H9 (cell line): Measurements from ENCODE around the gene CCDC174. TPM values are rescaled to one million over a fixed set of nuclear protein-coding genes. Genes with fewer than 3 reads are reported as not detected.

Source experiments
- DNase-seq: peaks from one replicate; pipeline ENCODE4 v3.0.0-alpha.2; 2017
- H2AFZ ChIP-seq: one replicate; pipeline ENCODE4 v1.6.1; 2013; ENCODE audit warnings: mild to moderate bottlenecking, low read length, control low read depth, moderate library complexity
- H2AK5ac ChIP-seq: 2 replicates; pipeline ENCODE4 v1.6.1; 2013; ENCODE audit warnings: low read length, control low read depth, mixed read lengths; ENCODE audit not compliant: insufficient read length
- H2BK120ac ChIP-seq: one replicate; pipeline ENCODE4 v1.6.1; 2013; ENCODE audit warnings: low read depth, mild to moderate bottlenecking, low read length, control low read depth, inconsistent platforms; ENCODE audit not compliant: poor library complexity, severe bottlenecking
- H2BK12ac ChIP-seq: 2 replicates; pipeline ENCODE4 v1.6.1; 2013; ENCODE audit warnings: low read length, control low read depth, mixed read lengths, low read depth; ENCODE audit not compliant: insufficient read length
- H2BK15ac ChIP-seq: 2 replicates; pipeline ENCODE4 v1.6.1; 2013; ENCODE audit warnings: low read depth, low read length, control low read depth
- H2BK20ac ChIP-seq: one replicate; pipeline ENCODE4 v1.6.1; 2013; ENCODE audit warnings: low read depth, mild to moderate bottlenecking, low read length, control low read depth, inconsistent platforms; ENCODE audit not compliant: poor library complexity, severe bottlenecking
- H2BK5ac ChIP-seq: 2 replicates; pipeline ENCODE4 v1.6.1; 2013; ENCODE audit warnings: low read length, control low read depth, mixed read lengths; ENCODE audit not compliant: insufficient read length
- H3K14ac ChIP-seq: 2 replicates; pipeline ENCODE4 v1.6.1; 2013; ENCODE audit warnings: low read length, control low read depth; ENCODE audit not compliant: insufficient read depth
- H3K18ac ChIP-seq: 2 replicates; pipeline ENCODE4 v1.6.1; 2013; ENCODE audit warnings: low read depth, mild to moderate bottlenecking, mixed read lengths, low read length, control low read depth; ENCODE audit not compliant: insufficient read length
- H3K23ac ChIP-seq: 2 replicates; pipeline ENCODE4 v1.6.1; 2013; ENCODE audit warnings: low read length, control low read depth, mixed read lengths, low read depth; ENCODE audit not compliant: insufficient read length
- H3K23me2 ChIP-seq: 2 replicates; pipeline ENCODE4 v1.6.1; 2013; ENCODE audit warnings: low read depth, mild to moderate bottlenecking, mixed read lengths, low read length, control low read depth; ENCODE audit not compliant: insufficient read length, poor library complexity, severe bottlenecking
- H3K27ac ChIP-seq: 2 replicates; pipeline ENCODE4 v1.5.1; 2013; ENCODE audit warnings: low read length, control low read depth, mixed read lengths, low read depth; ENCODE audit not compliant: insufficient read length
- H3K27me3 ChIP-seq: 2 replicates; pipeline ENCODE4 v1.6.1; 2013; ENCODE audit warnings: low read length, control low read depth, inconsistent platforms; ENCODE audit not compliant: insufficient read depth
- H3K4ac ChIP-seq: 2 replicates; pipeline ENCODE4 v1.6.1; 2013; ENCODE audit warnings: low read depth, mild to moderate bottlenecking, control low read depth, inconsistent platforms, low read length, moderate library complexity
- H3K4me1 ChIP-seq: 2 replicates; pipeline ENCODE4 v1.6.1; 2013; ENCODE audit warnings: low read length, control low read depth, inconsistent platforms; ENCODE audit not compliant: insufficient read depth
- H3K4me2 ChIP-seq: 2 replicates; pipeline ENCODE4 v1.6.1; 2013; ENCODE audit warnings: low read length, control low read depth, mixed read lengths; ENCODE audit not compliant: insufficient read length, insufficient read depth
- H3K56ac ChIP-seq: 2 replicates; pipeline ENCODE4 v1.6.1; 2013; ENCODE audit warnings: low read depth, mild to moderate bottlenecking, mixed read lengths, low read length, control low read depth; ENCODE audit not compliant: insufficient read length
- H3K79me1 ChIP-seq: 2 replicates; pipeline ENCODE4 v1.6.1; 2013; ENCODE audit warnings: low read depth, mild to moderate bottlenecking, moderate library complexity, low read length, control low read depth, inconsistent platforms; ENCODE audit not compliant: insufficient read depth, poor library complexity, severe bottlenecking
- H3K79me2 ChIP-seq: 2 replicates; pipeline ENCODE4 v1.6.1; 2013; ENCODE audit warnings: low read length, control low read depth, inconsistent platforms; ENCODE audit not compliant: insufficient read depth
- H3K9ac ChIP-seq: 2 replicates; pipeline ENCODE4 v1.6.1; 2013; ENCODE audit warnings: low read length, control low read depth, mixed read lengths; ENCODE audit not compliant: insufficient read length; ENCODE audit errors: extremely low read depth
- H3K9me3 ChIP-seq: one replicate; pipeline ENCODE4 v1.6.1; 2013; ENCODE audit warnings: low read depth, low read length, inconsistent platforms; ENCODE audit not compliant: control insufficient read depth
- H3T11ph ChIP-seq: one replicate; pipeline ENCODE4 v1.6.1; 2013; ENCODE audit warnings: mild to moderate bottlenecking, low read length, control low read depth, inconsistent platforms
- H4K20me1 ChIP-seq: one replicate; pipeline ENCODE4 v1.6.1; 2013; ENCODE audit not compliant: control insufficient read depth, insufficient read length, insufficient read depth
- H4K5ac ChIP-seq: 2 replicates; pipeline ENCODE4 v1.6.1; 2013; ENCODE audit warnings: low read depth, mild to moderate bottlenecking, mixed read lengths, low read length, control low read depth; ENCODE audit not compliant: insufficient read length
- H4K8ac ChIP-seq: replicated peaks from 2 replicates; pipeline ENCODE4 v1.6.1; 2013; ENCODE audit warnings: low read length, control low read depth, mixed read lengths, low read depth; ENCODE audit not compliant: insufficient read length
- H4K91ac ChIP-seq: 2 replicates; pipeline ENCODE4 v1.6.1; 2013; ENCODE audit warnings: low read depth, mild to moderate bottlenecking, moderate library complexity, mixed read lengths, low read length, control low read depth; ENCODE audit not compliant: insufficient read length
- H3K27ac Mint-ChIP-seq, 3 experiments: 2 replicates in 2 of 3; 3 replicates in 1 of 3; pipeline ENCODE4 v1.8.0; 2020 to 2021; ENCODE audit warnings: mixed read lengths in 3 of 3, mild to moderate bottlenecking in 1 of 3, moderate library complexity in 1 of 3
- H3K27me3 Mint-ChIP-seq: 2 replicates; pipeline ENCODE4 v1.8.0; 2021; ENCODE audit warnings: low read depth, mild to moderate bottlenecking, moderate library complexity, mixed read lengths
- H3K36me3 Mint-ChIP-seq, 3 experiments: 2 replicates in 2 of 3; 3 replicates in 1 of 3; pipeline ENCODE4 v1.8.0; 2020 to 2021; ENCODE audit warnings: low read depth in 3 of 3, mixed read lengths in 3 of 3; ENCODE audit not compliant: insufficient read depth in 1 of 3
- H3K4me1 Mint-ChIP-seq, 2 experiments: 2 replicates each; pipeline ENCODE4 v1.8.0; 2020; ENCODE audit warnings: mixed read lengths in 2 of 2
- H3K4me3 Mint-ChIP-seq, 2 experiments: 2 replicates in 1 of 2; 3 replicates in 1 of 2; pipeline ENCODE4 v1.8.0; 2020 to 2021; ENCODE audit warnings: mild to moderate bottlenecking in 2 of 2, mixed read lengths in 2 of 2, moderate library complexity in 1 of 2
- H3K9me3 Mint-ChIP-seq, 2 experiments: 2 replicates in 1 of 2; 3 replicates in 1 of 2; pipeline ENCODE4 v1.8.0; 2020; ENCODE audit warnings: mild to moderate bottlenecking in 2 of 2, mixed read lengths in 2 of 2, moderate library complexity in 1 of 2
- WGBS: extraction: QIAGEN DNeasy Blood & Tissue Kit; methylation state at CpG from one replicate; pipeline ENCODE4 v1.1.7; 2013; ENCODE audit warnings: missing lambda C conversion rate, low lambda C conversion rate, mixed read lengths; ENCODE audit not compliant: insufficient read length; ENCODE audit errors: extremely low coverage; 5-methylcytosine and 5-hydroxymethylcytosine counted together
- total RNA-seq: library from RNA; stranded (reverse); gene quantifications from 2 replicates; pipeline ENCODE4 v1.2.1, GENCODE V29; 2021
- TF ChIP-seq, protein P1 (sequence below): fragments of 200-600 bp; sonication (generic); conservative IDR thresholded peaks from 3 replicates; pipeline ENCODE4 v1.8.0; 2021; ENCODE audit warnings: antibody characterized with exemption, mild to moderate bottlenecking

Gene CCDC174
- total RNA-seq, 1 experiment from 2014 or later: 15.2 TPM

DNA sequence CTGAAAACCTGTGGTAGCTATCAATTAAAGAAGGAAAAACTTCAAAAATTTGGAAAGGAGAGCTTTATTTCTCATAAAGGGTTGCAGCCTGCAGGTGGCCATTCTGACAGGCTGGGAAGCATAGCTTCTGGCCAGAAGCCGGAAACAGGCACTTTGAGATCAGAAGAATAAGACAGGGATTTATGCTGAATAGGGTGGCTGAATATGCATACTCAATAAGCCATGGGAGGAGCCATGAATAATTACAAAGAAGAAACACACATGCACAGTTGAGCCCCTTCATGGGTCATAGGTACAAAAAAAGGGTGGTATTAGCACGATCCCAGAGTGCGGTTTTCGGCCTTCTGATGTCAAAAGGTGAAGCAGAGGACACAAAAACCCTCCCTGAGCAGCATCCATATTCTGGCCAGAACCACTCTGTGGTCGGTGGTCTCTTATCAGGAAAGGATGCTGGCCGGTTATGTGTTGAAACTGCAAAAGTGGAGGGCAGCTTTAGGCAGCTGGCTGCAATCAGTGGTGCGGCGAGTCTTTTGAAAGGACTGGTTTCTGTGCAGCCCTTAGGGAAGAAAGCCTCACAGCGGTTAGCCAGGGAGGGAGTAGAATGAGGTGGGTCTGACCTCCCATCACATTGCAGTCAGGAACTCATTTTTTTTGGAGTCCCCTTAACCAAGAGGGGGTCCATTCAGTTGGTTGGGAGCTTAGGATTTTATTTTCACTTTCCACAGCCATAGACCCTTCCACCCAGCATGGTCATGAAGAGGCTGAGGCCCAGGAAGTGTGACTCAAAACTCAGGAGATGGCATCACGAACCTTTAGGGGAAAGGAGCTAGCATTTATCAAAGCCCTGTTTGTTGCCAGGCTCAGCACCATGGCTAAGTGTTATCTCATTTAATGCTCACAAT lies 34.7 kb upstream of the CCDC174 start:
- no peak overlapping the region for H2BK15ac ChIP-seq
- no peak overlapping the region for H4K5ac ChIP-seq
- Mint-ChIP-seq H3K4me1 (peaks cover 22 to 26% of the 10 kb centered on the region in 2 experiments), H3K36me3 (no peaks in the 10 kb centered on the region), H3K4me3 (no peak overlapping the region; a peak in 1 of 5 replicates), H3K9me3 (no peaks in the 10 kb centered on the region), H3K27me3 (peaks cover 18% of the 10 kb centered on the region), H3K27ac (peak overlapping the region in 1 of 3 experiments; percentile 59; a peak in 1 of 7 replicates)
- no peak overlapping the region for H3K4me2 ChIP-seq
- no peak overlapping the region for H2BK120ac ChIP-seq
- H3K23ac ChIP-seq: no peak overlapping the region
- H3K79me2 ChIP-seq: no peaks in the 10 kb centered on the region
- H2BK12ac ChIP-seq: no peak overlapping the region
- H4K8ac ChIP-seq: no peak overlapping the region
- H3K27me3 ChIP-seq: no peaks in the 10 kb centered on the region
- H3K23me2 ChIP-seq: no peaks in the 10 kb centered on the region
- no peak overlapping the region for H4K91ac ChIP-seq
- H3K14ac ChIP-seq: no peak overlapping the region
- no peak overlapping the region for H2AFZ ChIP-seq
- WGBS: no CpG with 5 or more reads among the region's 10 CpGs
- DNase-seq: no peak
- H3K9me3 ChIP-seq: no peaks in the 10 kb centered on the region
- TF ChIP-seq, protein P1, sequence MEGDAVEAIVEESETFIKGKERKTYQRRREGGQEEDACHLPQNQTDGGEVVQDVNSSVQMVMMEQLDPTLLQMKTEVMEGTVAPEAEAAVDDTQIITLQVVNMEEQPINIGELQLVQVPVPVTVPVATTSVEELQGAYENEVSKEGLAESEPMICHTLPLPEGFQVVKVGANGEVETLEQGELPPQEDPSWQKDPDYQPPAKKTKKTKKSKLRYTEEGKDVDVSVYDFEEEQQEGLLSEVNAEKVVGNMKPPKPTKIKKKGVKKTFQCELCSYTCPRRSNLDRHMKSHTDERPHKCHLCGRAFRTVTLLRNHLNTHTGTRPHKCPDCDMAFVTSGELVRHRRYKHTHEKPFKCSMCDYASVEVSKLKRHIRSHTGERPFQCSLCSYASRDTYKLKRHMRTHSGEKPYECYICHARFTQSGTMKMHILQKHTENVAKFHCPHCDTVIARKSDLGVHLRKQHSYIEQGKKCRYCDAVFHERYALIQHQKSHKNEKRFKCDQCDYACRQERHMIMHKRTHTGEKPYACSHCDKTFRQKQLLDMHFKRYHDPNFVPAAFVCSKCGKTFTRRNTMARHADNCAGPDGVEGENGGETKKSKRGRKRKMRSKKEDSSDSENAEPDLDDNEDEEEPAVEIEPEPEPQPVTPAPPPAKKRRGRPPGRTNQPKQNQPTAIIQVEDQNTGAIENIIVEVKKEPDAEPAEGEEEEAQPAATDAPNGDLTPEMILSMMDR: no peak
- H3K4me1 ChIP-seq: no peaks in the 10 kb centered on the region; the same call in 1 of the 2 replicates
- no peak overlapping the region for H3K18ac ChIP-seq
- no peak overlapping the region for H2BK5ac ChIP-seq
- H3T11ph ChIP-seq: no peak overlapping the region
- no peak overlapping the region for H3K9ac ChIP-seq
- no peak overlapping the region for H3K27ac ChIP-seq
- no peak overlapping the region for H2BK20ac ChIP-seq
- H2AK5ac ChIP-seq: no peak overlapping the region
- H3K79me1 ChIP-seq: no peaks in the 10 kb centered on the region
- H4K20me1 ChIP-seq: no peaks in the 10 kb centered on the region
- H3K4ac ChIP-seq: no peak overlapping the region
- no peak overlapping the region for H3K56ac ChIP-seq
